Thyroid gland (tissue), 4 donors: ENCODE results near the gene CCN5.

Experiments used
- CTCF ChIP-seq, 6 experiments: fragments of 200-600 bp in 3 of 6; fragments of 450-650 bp in 3 of 6; sonication (generic) in 3 of 6; IDR thresholded peaks; one replicate each; pipeline ENCODE4 v1.5.1; 2016 to 2019; ENCODE audit warnings: antibody characterized with exemption in 6 of 6, mild to moderate bottlenecking in 2 of 6, inconsistent platforms in 1 of 6, moderate library complexity in 1 of 6
- POLR2A ChIP-seq, 2 donors: fragments of 450-650 bp; IDR thresholded peaks; one replicate each; pipeline ENCODE4 v1.6.1; 2017; ENCODE audit warnings: antibody characterized with exemption in 2 of 2, mild to moderate bottlenecking in 2 of 2, moderate library complexity in 1 of 2

- TF ChIP-seq CTCF (IDR thresholded peaks at IDR 0.05) = no peak
- peak in 1 of 2 donors; percentile 24 for TF ChIP-seq POLR2A (IDR thresholded peaks at IDR 0.05)
Observed at GRCh38 chr20:44728801-44729443, 13.8 kb downstream of the CCN5 start.
